Fibroblast of villous mesenchyme (primary cell): ENCODE measurements around the gene CELSR1. TPM values are rescaled to one million over a fixed set of nuclear protein-coding genes. Genes with fewer than 3 reads are reported as not detected.

Source experiments
- DNase-seq: peaks from one replicate; pipeline ENCODE4 v3.0.0-alpha.2; 2010; ENCODE audit warnings: low read depth
- H3K4me3 ChIP-seq: 2 replicates; pipeline ENCODE4 v1.5.1; 2011; ENCODE audit warnings: low read depth, mild to moderate bottlenecking, low read length
- CTCF ChIP-seq: IDR thresholded peaks from 2 replicates; pipeline ENCODE4 v1.5.1; 2012; ENCODE audit warnings: low read depth, mild to moderate bottlenecking, low read length; ENCODE audit not compliant: insufficient read depth
- total RNA-seq: library from RNA; depleted of rRNA; stranded (reverse); fragments of >200 nt; gene quantifications from 2 replicates; pipeline ENCODE4 v1.2.3, GENCODE V29; 2012

Gene CELSR1
- total RNA-seq, 1 donor, result 1.7 TPM

- H3K4me3 ChIP-seq, result no peak overlapping the region
- TF ChIP-seq CTCF, result no peak
Measured at GRCh38 chr22:46379066-46379930, 158.1 kb downstream of the CELSR1 start.

GRCh38 chr22:46378426-46379065 lies 158.9 kb downstream of the CELSR1 start:
- H3K4me3 ChIP-seq, result no peak overlapping the region
- DNase-seq, result no peak
- TF ChIP-seq CTCF, result no peak

More at GRCh38 chr22:46379066-46379930, 158.1 kb downstream of the CELSR1 start:
- DNase-seq, result no peak

GRCh38 chr22:46377525-46378425 lies 159.6 kb downstream of the CELSR1 start:
- no peak overlapping the region for H3K4me3 ChIP-seq
- peak; percentile 63 for DNase-seq
- TF ChIP-seq CTCF, result no peak

GRCh38 chr22:46376908-46377524 lies 160.4 kb downstream of the CELSR1 start:
- H3K4me3 ChIP-seq, result no peak overlapping the region
- DNase-seq, result no peak
- TF ChIP-seq CTCF, result no peak

- no peak for DNase-seq
- no peak overlapping the region for H3K4me3 ChIP-seq
- no peak for TF ChIP-seq CTCF
Measured at GRCh38 chr22:46376111-46376510, 161.3 kb downstream of the CELSR1 start.
